GM12872 (cell line): ENCODE measurements around the gene FSTL1.

Source experiments
- CTCF ChIP-seq: IDR thresholded peaks from 3 replicates; pipeline ENCODE4 v1.5.1; 2011; ENCODE audit warnings: low read depth, mild to moderate bottlenecking, low read length, moderate library complexity; ENCODE audit not compliant: insufficient read depth

FSTL1 gene

GRCh38 chr3:120350401-120350941, 100.3 kb downstream of the FSTL1 start:
- no peak for TF ChIP-seq CTCF

GRCh38 chr3:120349855-120350125, 101.0 kb downstream of the FSTL1 start:
- no peak for TF ChIP-seq CTCF

- peak; percentile 40; the same call in 2 of the 3 replicates for TF ChIP-seq CTCF
These were observed 101.6 kb downstream of the FSTL1 start, which contains the start of gene LRRC58 for GRCh38 chr3:120348991-120349854. Gene LRRC58 (minus strand): TSS chr3:120349354. CDS start chr3:120349243, 111 bp downstream.

GRCh38 chr3:120348065-120348990, 102.5 kb downstream of the FSTL1 start:
- TF ChIP-seq CTCF: no peak

GRCh38 chr3:120344349-120344748, 106.4 kb downstream of the FSTL1 start:
- TF ChIP-seq CTCF: no peak
